Karpas-422 (cell line): Measurements from ENCODE around the gene CD9. TPM values are rescaled to one million over a fixed set of nuclear protein-coding genes. Genes with fewer than 3 reads are reported as not detected.

Experiments
- DNase-seq: peaks from one replicate; pipeline ENCODE4 v3.0.0-alpha.2; 2015
- H2AFZ ChIP-seq: fragments of 200-600 bp; sonication (generic); 2 replicates; pipeline ENCODE4 v1.6.1; 2014; ENCODE audit warnings: antibody characterized with exemption, low read length, mixed read lengths
- H3K27ac ChIP-seq: fragments of 200-600 bp; sonication (generic); 2 replicates; pipeline ENCODE4 v1.5.1; 2014; ENCODE audit warnings: mild to moderate bottlenecking, low read length, moderate library complexity
- H3K27me3 ChIP-seq: fragments of 200-600 bp; sonication (generic); 2 replicates; pipeline ENCODE4 v1.6.1; 2014; ENCODE audit warnings: low read length, mixed read lengths
- H3K36me3 ChIP-seq: fragments of 200-600 bp; sonication (generic); 2 replicates; pipeline ENCODE4 v1.6.1; 2014; ENCODE audit warnings: low read length, mixed read lengths; ENCODE audit not compliant: insufficient read depth
- H3K4me1 ChIP-seq: fragments of 200-600 bp; sonication (generic); 2 replicates; pipeline ENCODE4 v1.6.1; 2014; ENCODE audit warnings: mild to moderate bottlenecking, low read length, mixed read lengths
- H3K4me2 ChIP-seq: fragments of 200-600 bp; sonication (generic); 2 replicates; pipeline ENCODE4 v1.6.1; 2014; ENCODE audit warnings: low read length, low read depth, mild to moderate bottlenecking; ENCODE audit not compliant: poor library complexity, severe bottlenecking
- H3K4me3 ChIP-seq: fragments of 200-600 bp; sonication (generic); 2 replicates; pipeline ENCODE4 v1.5.1; 2014; ENCODE audit warnings: mild to moderate bottlenecking, antibody characterized with exemption, low read length, mixed read lengths
- H3K79me2 ChIP-seq: fragments of 200-600 bp; sonication (generic); 2 replicates; pipeline ENCODE4 v1.6.1; 2014; ENCODE audit warnings: mild to moderate bottlenecking, low read length, mixed read lengths
- H3K9ac ChIP-seq: fragments of 200-600 bp; sonication (generic); 2 replicates; pipeline ENCODE4 v1.6.0; 2014; ENCODE audit warnings: low read length
- H3K9me2 ChIP-seq: fragments of 200-600 bp; sonication (generic), shearing (Covaris generic); replicated peaks from 2 replicates; pipeline ENCODE4 v1.6.0; 2014; ENCODE audit warnings: mild to moderate bottlenecking, low read length, moderate library complexity; ENCODE audit not compliant: insufficient read depth
- H3K9me3 ChIP-seq: fragments of 300-700, 200-600 bp; sonication (generic); 2 replicates; pipeline ENCODE4 v1.6.1; 2014; ENCODE audit warnings: low read length, mixed read lengths
- H4K20me1 ChIP-seq: fragments of 200-600 bp; sonication (generic); 2 replicates; pipeline ENCODE4 v1.6.1; 2014; ENCODE audit warnings: mild to moderate bottlenecking, antibody characterized with exemption, low read length, low read depth; ENCODE audit not compliant: insufficient read depth
- small RNA-seq: library from RNA; depleted of rRNA; stranded (forward); fragments of <200 nt; gene quantifications from one replicate; pipeline ENCODE3, GENCODE V24; 2014
- total RNA-seq: library from RNA; depleted of rRNA; stranded (reverse); fragments of >200 nt; shearing (Covaris generic); gene quantifications from 2 replicates; pipeline ENCODE4 v1.2.3, GENCODE V29; 2014; ENCODE audit warnings: low replicate concordance; rRNA removed

Gene CD9
- total RNA-seq, 1 experiment from 2014 or later: not detected

DNA sequence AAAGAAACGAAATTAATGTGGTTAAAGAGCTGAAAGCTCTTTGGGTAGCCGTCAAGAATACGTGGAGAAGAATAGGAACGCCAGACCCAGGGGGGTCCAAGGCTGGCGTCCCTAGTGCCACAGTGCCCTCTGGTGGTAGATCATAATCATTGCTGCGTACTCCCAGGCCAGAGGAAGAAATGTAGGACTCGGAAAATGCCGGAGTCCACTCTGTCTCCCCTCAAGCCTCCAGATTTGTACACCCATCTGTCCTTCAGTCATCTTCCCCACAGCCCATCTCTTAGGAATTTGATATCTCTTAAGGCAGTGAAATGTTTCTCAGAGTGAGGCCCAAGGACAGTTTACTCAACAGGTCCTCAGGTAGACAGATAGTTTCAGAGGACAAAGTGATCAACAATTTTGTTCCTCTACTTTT, 84.9 kb downstream of the CD9 start:
- no peak overlapping the region for H2AFZ ChIP-seq
- H3K9me3 ChIP-seq: no peaks in the 10 kb centered on the region
- no peak overlapping the region for H3K4me3 ChIP-seq
- no peaks in the 10 kb centered on the region for H4K20me1 ChIP-seq
- H3K4me2 ChIP-seq: no peak overlapping the region
- H3K9ac ChIP-seq: no peak overlapping the region
- H3K9me2 ChIP-seq: no peaks in the 10 kb centered on the region
- no peaks in the 10 kb centered on the region for H3K27me3 ChIP-seq
- H3K4me1 ChIP-seq: no peaks in the 10 kb centered on the region; the same call in 1 of the 2 replicates
- no peak overlapping the region for H3K27ac ChIP-seq
- no peaks in the 10 kb centered on the region for H3K36me3 ChIP-seq
- DNase-seq: peak; percentile 85
- H3K79me2 ChIP-seq: no peaks in the 10 kb centered on the region

- H3K9me3 ChIP-seq: no peaks in the 10 kb centered on the region
- H3K79me2 ChIP-seq: no peaks in the 10 kb centered on the region
- no peaks in the 10 kb centered on the region for H3K36me3 ChIP-seq
- H3K4me1 ChIP-seq: no peaks in the 10 kb centered on the region; the same call in 1 of the 2 replicates
- H3K27me3 ChIP-seq: no peaks in the 10 kb centered on the region
- no peak overlapping the region for H3K27ac ChIP-seq
- H3K9me2 ChIP-seq: no peaks in the 10 kb centered on the region
- H3K9ac ChIP-seq: no peak overlapping the region
- H4K20me1 ChIP-seq: no peaks in the 10 kb centered on the region
- no peak for DNase-seq
- no peak overlapping the region for H2AFZ ChIP-seq
- no peak overlapping the region for H3K4me2 ChIP-seq
- no peak overlapping the region for H3K4me3 ChIP-seq
These were observed 85.5 kb downstream of the CD9 start for GRCh38 chr12:6285532-6286306.

Small RNA genes lying within 50 kb of the gene (small RNA-seq; reads per million reads assigned to genes)
- gene ATP5MFP5: not detected
- gene RF00019: not detected

Other genes starting within 250 kb of the CD9 start
- gene VWF, start 75.7 kb upstream of the CD9 start, total RNA-seq: not detected in 2 replicates
- gene PLEKHG6, start 110.3 kb downstream of the CD9 start, total RNA-seq: not detected in 2 replicates
- gene TNFRSF1A, start 141.7 kb downstream of the CD9 start, total RNA-seq: 0.72 TPM in 1 of 2 replicates, not detected in the other
- gene SCNN1A, start 175.2 kb downstream of the CD9 start, total RNA-seq: not detected in 2 replicates
- gene LTBR, start 183.8 kb downstream of the CD9 start, total RNA-seq: not detected in 2 replicates
- 155 and 203 TPM in 2 replicates for gene CD27, start 244.6 kb downstream of the CD9 start, total RNA-seq